Metanephros (tissue), 2 donors: Measurements from ENCODE around the gene TMEM222. TPM values are rescaled to one million over a fixed set of nuclear protein-coding genes. Genes with fewer than 3 reads are reported as not detected.

Experiments used
- small RNA-seq: library from RNA; depleted of rRNA; stranded (forward); fragments of <200 nt; gene quantifications from one replicate; pipeline ENCODE3, GENCODE V24; 2014; ENCODE audit warnings: low replicate concordance
- total RNA-seq: library from RNA; depleted of rRNA; stranded (reverse); fragments of >200 nt; gene quantifications from one replicate; pipeline ENCODE4 v1.2.3, GENCODE V29; 2014

The TMEM222 gene
- 33.5 TPM for total RNA-seq

GRCh38 chr1:27321813-27322568 lies at the start of gene TMEM222:
Gene TMEM222 (plus strand): TSS chr1:27322163. CDS start chr1:27322198, 35 bp downstream.

GRCh38 chr1:27341525-27342252 lies 19.7 kb downstream of the TMEM222 start, which contains the start of gene SYTL1:
Gene SYTL1 (plus strand): TSS chr1:27342022. CDS start chr1:27345335, 3,313 bp downstream.

DNA sequence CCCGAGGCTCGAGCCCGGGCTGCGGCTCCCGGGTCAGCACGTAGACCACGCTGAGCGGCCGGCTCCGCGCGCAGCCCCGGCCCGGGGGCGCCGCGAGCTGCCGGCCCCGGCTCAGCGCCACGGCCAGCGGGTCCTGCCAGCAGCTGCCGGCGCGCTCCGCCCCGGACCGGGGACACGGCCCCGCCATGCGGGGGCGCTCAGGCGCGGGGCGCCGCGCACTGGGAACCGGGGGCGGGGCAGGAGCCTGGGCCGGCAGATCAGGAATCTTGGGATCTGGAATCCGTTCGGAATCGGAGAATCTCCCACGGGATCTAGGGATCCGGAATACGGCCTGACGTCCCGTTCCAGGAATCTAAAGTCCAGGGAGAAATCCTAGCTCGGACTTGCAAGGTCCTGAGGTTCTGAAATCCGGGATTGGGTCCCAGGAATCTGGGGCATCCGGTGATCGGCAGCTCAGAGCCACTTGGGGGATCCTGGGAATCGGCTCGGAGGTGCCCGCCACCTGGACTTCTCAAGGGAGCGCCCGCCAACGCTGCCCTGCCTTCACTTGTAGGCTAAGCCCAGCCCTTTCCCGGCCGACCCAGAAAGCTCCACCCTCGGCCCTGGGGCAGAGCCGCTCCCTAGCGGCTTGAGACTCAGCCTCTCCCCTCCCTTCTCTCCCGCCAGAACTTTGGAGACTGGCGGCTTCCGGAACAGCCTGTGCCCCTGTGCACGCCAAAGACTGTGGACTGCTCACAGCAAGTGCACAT lies 44.6 kb downstream of the TMEM222 start, which contains the start of gene MAP3K6:
Gene MAP3K6, minus strand, starts transcription at position 551 of the 749 bp plus-strand sequence. Its CDS starts 364 bp downstream, at position 187.

GRCh38 chr1:27374362-27375086 lies 52.6 kb downstream of the TMEM222 start, which contains the start of gene FCN3:
Gene FCN3 (minus strand): TSS chr1:27374824. CDS start chr1:27374818, 6 bp downstream.

GRCh38 chr1:27383039-27383605 lies 61.2 kb downstream of the TMEM222 start, which contains the start of gene CD164L2:
Gene CD164L2 (minus strand): TSS chr1:27383333. CDS start chr1:27383239, 94 bp downstream.

Small RNA genes within 50 kb of the gene (small RNA-seq; reads per million reads assigned to genes)
- gene RNU6-48P, result not detected

Other genes with a start within 250 kb of the TMEM222 start
- 17.1 TPM for gene SLC9A1, start 167.0 kb upstream of the TMEM222 start, total RNA-seq
- gene WDTC1, start 87.5 kb upstream of the TMEM222 start, total RNA-seq, result 41.9 TPM
- 8.7 TPM for gene SYTL1, start 19.9 kb downstream of the TMEM222 start, total RNA-seq
- gene MAP3K6, start 44.8 kb downstream of the TMEM222 start, total RNA-seq, result 12.1 TPM
- gene FCN3, start 52.7 kb downstream of the TMEM222 start, total RNA-seq, result 3.9 TPM
- 0.35 TPM for gene CD164L2, start 61.2 kb downstream of the TMEM222 start, total RNA-seq
- gene GPR3, start 70.5 kb downstream of the TMEM222 start, total RNA-seq, result 0.35 TPM
- gene WASF2, start 168.0 kb downstream of the TMEM222 start, total RNA-seq, result 50.9 TPM